ENCODE data around the gene APRT. TPM values are rescaled to one million over a fixed set of nuclear protein-coding genes. Genes with fewer than 3 reads are reported as not detected.

The APRT gene
- total and polyA plus RNA-seq, 2 of the 4 experiments (the other 2 are of a cell fraction), result 40.5 to 157 TPM

- Histone ChIP-seq H2AK5ac (ENCODE audit: low read depth, low read length) (no peak overlapping the region), H3K4me2 (ENCODE audit: low read depth, low read length) (no peak overlapping the region), H2BK20ac (ENCODE audit: low read depth, low read length) (no peak overlapping the region), H3K9me3 (ENCODE audit: control insufficient read depth, insufficient read depth, low read length) (no peaks in the 10 kb centered on the region), H3K9ac (ENCODE audit: low read depth, low read length) (no peak overlapping the region), H3K9me1 (ENCODE audit: insufficient read depth, low read length) (no peaks in the 10 kb centered on the region), H4K5ac (ENCODE audit: low read depth, low read length) (no peak overlapping the region), H3K14ac (replicated peaks; ENCODE audit: low read depth, low read length) (no peak overlapping the region), H3K23ac (ENCODE audit: low read depth, low read length) (no peak overlapping the region), H3K79me1 (ENCODE audit: low read depth in 1 of 2, low read length in 2 of 2) (no peaks in the 10 kb centered on the region), H4K91ac (ENCODE audit: insufficient read depth, low read depth, low read length) (no peak overlapping the region), H3K4me1 (ENCODE audit: control insufficient read depth, insufficient read depth, low read length) (peaks cover 4% of the 10 kb centered on the region; the same call in 1 of the 2 replicates), H2AK9ac (replicated peaks; ENCODE audit: low read depth, low read length, poor library complexity) (no peak overlapping the region), H4K20me1 (ENCODE audit: insufficient read depth, low read length) (peaks cover 4% of the 10 kb centered on the region; the same call in 1 of the 2 replicates), H2BK15ac (ENCODE audit: low read depth, low read length) (no peak overlapping the region), H3K27me3 (ENCODE audit: control insufficient read depth, insufficient read depth, low read length) (no peaks in the 10 kb centered on the region), H2BK120ac (ENCODE audit: low read depth, low read length) (no peak overlapping the region), H3K56ac (ENCODE audit: extremely low read depth, insufficient read depth, low read length) (no peak overlapping the region), H3K36me3 (ENCODE audit: control insufficient read depth, insufficient read depth, low read length) (peaks cover 22% of the 10 kb centered on the region; the same call in 1 of the 2 replicates), H3K27ac (ENCODE audit: insufficient read depth, low read length) (no peak overlapping the region), H3K4ac (ENCODE audit: low read depth, low read length) (no peak overlapping the region), H4K8ac (ENCODE audit: low read depth in 2 of 2, low read length in 2 of 2) (no peak overlapping the region), H3K18ac (ENCODE audit: low read depth, low read length) (no peak overlapping the region), H2BK5ac (ENCODE audit: low read depth, low read length, poor library complexity, severe bottlenecking) (no peak overlapping the region), H3K4me3 (ENCODE audit: insufficient read depth, low read depth, low read length) (no peak overlapping the region), H2AFZ (replicated peaks; ENCODE audit: low read length, poor library complexity) (no peak overlapping the region)
- ChIA-PET CTCF (no interaction called here), POLR2A (ENCODE audit: unreplicated experiment) (no interaction called here)
- ATAC-seq (ENCODE audit: low read depth) (no peak), DNase-seq (no peak)
- no peak for TF ChIP-seq MXI1 (IDR thresholded peaks at IDR 0.05; ENCODE audit: borderline replicate concordance, low read depth, low read length)
- no peak for TF ChIP-seq MAFK (IDR thresholded peaks at IDR 0.05; ENCODE audit: low read depth, low read length)
- no peak for TF ChIP-seq ELK1 (IDR thresholded peaks at IDR 0.05; ENCODE audit: borderline replicate concordance, low read depth, low read length)
- TF ChIP-seq BHLHE40 (IDR thresholded peaks at IDR 0.05; ENCODE audit: low read depth, low read length), result no peak
- no peak for TF ChIP-seq RCOR1 (IDR thresholded peaks at IDR 0.05; ENCODE audit: insufficient replicate concordance, low read length)
- TF ChIP-seq USF2 (IDR thresholded peaks at IDR 0.05; ENCODE audit: low read depth, low read length), result no peak
- TF ChIP-seq POLR2A (IDR thresholded peaks at IDR 0.05; ENCODE audit: low read depth, low read length), result no peak
- no peak for TF ChIP-seq CTCF (conservative IDR thresholded peaks at IDR 0.05; ENCODE audit: low read depth, low read length)
- no peak for TF ChIP-seq CHD1 (IDR thresholded peaks at IDR 0.05; ENCODE audit: low read depth, low read length)
- no peak for TF ChIP-seq RAD21 (IDR thresholded peaks at IDR 0.05; ENCODE audit: low read length)
- no peak for TF ChIP-seq RFX5 (IDR thresholded peaks at IDR 0.05; ENCODE audit: low read depth, low read length)
- TF ChIP-seq NFE2L2 (IDR thresholded peaks at IDR 0.05; ENCODE audit: low read depth, low read length), result no peak
- WGBS, 2 experiments (ENCODE audit: extremely low coverage in 2 of 2, insufficient read length in 1 of 2), result no CpG with 5 or more reads among the region's 13 CpGs
- intact Hi-C loops (cut with micrococcal nuclease), result no loop called here
- in situ Hi-C loops (cut with MboI; ENCODE audit: low sequenced_read_pairs), result no loop called here
- no TSS peak for BruUV-seq (replicated peaks)
- dilution Hi-C loops (cut with HindIII; ENCODE audit: low sequenced_read_pairs, unreplicated experiment), result no loop called here
These were observed 22.9 kb upstream of the APRT start for GRCh38 chr16:88834670-88835069.

Data from IMR-90 (cell line).